NOMO-1 treated with DMSO at 0.1 percent for 48 hours (cell line): ENCODE measurements around the gene TMEM250.

ENCODE experiments used
- DNase-seq: peaks from one replicate; lab custom pipeline; 2025; ENCODE audit not compliant: unreplicated experiment; lab: John Stamatoyannopoulos, UW

The TMEM250 gene

GRCh38 chr9:136133191-136133958, 14.7 kb upstream of the TMEM250 start:
- DNase-seq: peak; percentile 36

- no peak for DNase-seq
These were observed 13.9 kb upstream of the TMEM250 start for GRCh38 chr9:136132512-136133050.

- no peak for DNase-seq
These were observed 13.2 kb upstream of the TMEM250 start for GRCh38 chr9:136131629-136132511.

- no peak for DNase-seq
These were observed 10.5 kb upstream of the TMEM250 start for GRCh38 chr9:136129176-136129575.

- DNase-seq: no peak
These were observed 9.8 kb upstream of the TMEM250 start for GRCh38 chr9:136128436-136128835.

GRCh38 chr9:136127313-136127712, 8.6 kb upstream of the TMEM250 start:
- DNase-seq: no peak

GRCh38 chr9:136124976-136125692, 6.5 kb upstream of the TMEM250 start:
- DNase-seq: no peak

GRCh38 chr9:136122425-136123383, 4.0 kb upstream of the TMEM250 start:
- peak; percentile 55 for DNase-seq

- DNase-seq: no peak
These were observed 3.1 kb upstream of the TMEM250 start for GRCh38 chr9:136121801-136122200.

GRCh38 chr9:136120438-136120844, 1.8 kb upstream of the TMEM250 start:
- no peak for DNase-seq

- DNase-seq: no peak
These were observed 1.3 kb upstream of the TMEM250 start for GRCh38 chr9:136119883-136120393.

- peak; percentile 29 for DNase-seq
These were observed 597 bp upstream of the TMEM250 start for GRCh38 chr9:136119061-136119882.

GRCh38 chr9:136117916-136118319, 757 bp downstream of the TMEM250 start:
- no peak for DNase-seq

- DNase-seq: peak; percentile 45
These were observed 1.3 kb downstream of the TMEM250 start for GRCh38 chr9:136117291-136117915.

- DNase-seq: no peak
These were observed 2.1 kb downstream of the TMEM250 start for GRCh38 chr9:136116360-136117098.

- no peak for DNase-seq
These were observed 2.9 kb downstream of the TMEM250 start for GRCh38 chr9:136115641-136116359.

- DNase-seq: no peak
These were observed 3.5 kb downstream of the TMEM250 start for GRCh38 chr9:136115206-136115605.
